Spleen (tissue), 7 donors: ENCODE data around the gene VSX2.

ENCODE experiments used
- CTCF ChIP-seq, 11 experiments: fragments of 200-600 bp in 7 of 11; fragments of 450-650 bp in 4 of 11; sonication (generic) in 4 of 11; IDR thresholded peaks in 8 of 11; conservative IDR thresholded peaks in 3 of 11; 1 replicate in 7 of 11; 2 replicates in 4 of 11; pipeline versions ENCODE4 v1.4.0 to v1.8.0; 2016 to 2021; ENCODE audit warnings: antibody characterized with exemption in 11 of 11, inconsistent platforms in 4 of 11, mild to moderate bottlenecking in 1 of 11
- POLR2AphosphoS5 ChIP-seq, 3 donors: sonication (generic); formaldehyde crosslinking; IDR thresholded peaks; one replicate each; pipeline ENCODE4 v1.5.1; 2017; ENCODE audit warnings: antibody characterized with exemption in 3 of 3
- donor health status: DM: no; HTN: no; CAD: no; lungs with moderate emphysema.
- donor health status: DM: no; HTN: no; CAD: no.
- donor health status: DM: no; HTN: no; CAD: no.

GRCh38 chr14:74223016-74223415, 16.2 kb upstream of the VSX2 start:
- TF ChIP-seq CTCF (IDR thresholded peaks at IDR 0.05 in 8 of 11, conservative IDR thresholded peaks at IDR 0.05 in 3 of 11) (no peak), POLR2AphosphoS5 (IDR thresholded peaks at IDR 0.05) (no peak)
